Esophagus squamous epithelium (tissue), 5 donors: ENCODE data around the gene POLR2M. TPM values are rescaled to one million over a fixed set of nuclear protein-coding genes. Genes with fewer than 3 reads are reported as not detected.

Experiments
- DNase-seq: peaks from one replicate; lab custom pipeline; 2025; lab: John Stamatoyannopoulos, UW
- H3K27ac ChIP-seq, 4 donors: fragments of 200-600 bp; sonication (generic); one replicate each; pipeline ENCODE4 v1.5.1; 2016 to 2019; ENCODE audit warnings: mild to moderate bottlenecking in 1 of 4
- H3K27me3 ChIP-seq, 4 donors: fragments of 200-600 bp; sonication (generic); 1 replicate in 3 of 4; 2 replicates in 1 of 4; pipeline versions ENCODE4 v1.5.1 to v1.6.0; 2017 to 2021; ENCODE audit warnings: antibody characterized with exemption in 1 of 4
- H3K36me3 ChIP-seq, 3 donors: fragments of 200-600 bp; sonication (generic); one replicate each; pipeline ENCODE4 v1.5.1; 2016 to 2019
- H3K4me1 ChIP-seq, 3 donors: fragments of 200-600 bp; sonication (generic); one replicate each; pipeline ENCODE4 v1.5.1; 2017 to 2019
- H3K4me3 ChIP-seq, 4 donors: fragments of 200-600 bp; sonication (generic); 1 replicate in 3 of 4; 2 replicates in 1 of 4; pipeline ENCODE4 v1.5.1; 2016 to 2019; ENCODE audit warnings: mild to moderate bottlenecking in 2 of 4, moderate library complexity in 1 of 4
- H3K9me3 ChIP-seq, 3 donors: fragments of 200-600 bp; sonication (generic); one replicate each; pipeline ENCODE4 v1.5.1; 2016 to 2019
- CTCF ChIP-seq, 6 experiments: fragments of 450-650 bp in 4 of 6; fragments of 200-600 bp in 2 of 6; sonication (generic) in 2 of 6; IDR thresholded peaks; one replicate each; pipeline ENCODE4 v1.5.1; 2016 to 2019; ENCODE audit warnings: antibody characterized with exemption in 6 of 6, mild to moderate bottlenecking in 4 of 6, moderate library complexity in 4 of 6
- POLR2A ChIP-seq, 4 donors: fragments of 450-650 bp; IDR thresholded peaks; one replicate each; pipeline ENCODE4 v1.6.1; 2017; ENCODE audit warnings: antibody characterized with exemption in 4 of 4, mild to moderate bottlenecking in 4 of 4, moderate library complexity in 3 of 4
- WGBS, 2 donors: methylation state at CpG; one replicate each; pipeline ENCODE4 v1.1.5; 2018; 5-methylcytosine and 5-hydroxymethylcytosine counted together
- intact Hi-C: fragments of 100-400 bp; cut with DNase I; formaldehyde crosslinking; loops from one replicate; pipeline ENCODE4 v1.15.0; 2022
- total RNA-seq, 4 donors: library from RNA; depleted of rRNA; stranded (reverse); fragments of >200 nt; gene quantifications; one replicate each; pipeline ENCODE4 v1.1.0, GENCODE V29; 2016
- donor health status: DM: yes; HTN: yes; CAD: no.

POLR2M gene
- total RNA-seq, 4 donors from 2014 or later = 14.5 to 839 (median 71.7) TPM

- WGBS, 2 donors = 79 to 89% methylated on average over 4 of the region's 4 CpGs
- intact Hi-C loops = no loop called here
- no peak for DNase-seq
- Histone ChIP-seq H3K27ac (no peak overlapping the region), H3K36me3 (no peaks in the 10 kb centered on the region), H3K4me1 (peaks cover 0 to 4% (median 0%) of the 10 kb centered on the region in 3 donors), H3K9me3 (no peaks in the 10 kb centered on the region), H3K27me3 (peaks cover 0 to 8% (median 0%) of the 10 kb centered on the region in 4 donors), H3K4me3 (no peak overlapping the region)
- TF ChIP-seq POLR2A (IDR thresholded peaks at IDR 0.05) (no peak), CTCF (IDR thresholded peaks at IDR 0.05) (no peak)
Measured at GRCh38 chr15:57697588-57697987, 8.9 kb upstream of the POLR2M start.

GRCh38 chr15:57698243-57698642, 8.3 kb upstream of the POLR2M start:
- no peak for TF ChIP-seq POLR2A (IDR thresholded peaks at IDR 0.05)
- no peak for TF ChIP-seq CTCF (IDR thresholded peaks at IDR 0.05)
- Histone ChIP-seq H3K27ac (no peak overlapping the region), H3K27me3 (peaks cover 0 to 8% (median 0%) of the 10 kb centered on the region in 4 donors), H3K4me3 (no peak overlapping the region), H3K36me3 (no peaks in the 10 kb centered on the region), H3K4me1 (peaks cover 0 to 5% (median under 1%) of the 10 kb centered on the region in 3 donors), H3K9me3 (no peaks in the 10 kb centered on the region)
- intact Hi-C loops = no loop called here
- DNase-seq = no peak

- H3K27ac ChIP-seq = no peak overlapping the region
- H3K4me1 ChIP-seq = peaks cover 0 to 10% (median 5%) of the 10 kb centered on the region in 3 donors
- 64 to 70% methylated on average over 4 of the region's 4 CpGs for WGBS, 2 donors
- H3K9me3 ChIP-seq = no peaks in the 10 kb centered on the region
- no peak overlapping the region for H3K4me3 ChIP-seq
- DNase-seq = no peak
- intact Hi-C loops = no loop called here
- no peak for TF ChIP-seq CTCF (IDR thresholded peaks at IDR 0.05)
- no peak for TF ChIP-seq POLR2A (IDR thresholded peaks at IDR 0.05)
- no peaks in the 10 kb centered on the region for H3K36me3 ChIP-seq
- peaks cover 0 to 8% (median 0%) of the 10 kb centered on the region in 4 donors for H3K27me3 ChIP-seq
Measured at GRCh38 chr15:57698991-57699390, 7.5 kb upstream of the POLR2M start.

GRCh38 chr15:57703387-57703786, 3.1 kb upstream of the POLR2M start:
- H3K4me1 ChIP-seq = peaks cover 5 to 30% (median 5%) of the 10 kb centered on the region in 3 donors
- peaks cover 0 to 8% (median 0%) of the 10 kb centered on the region in 4 donors for H3K27me3 ChIP-seq
- H3K4me3 ChIP-seq = no peak overlapping the region
- H3K27ac ChIP-seq = no peak overlapping the region
- no peaks in the 10 kb centered on the region for H3K9me3 ChIP-seq
- TF ChIP-seq POLR2A (IDR thresholded peaks at IDR 0.05) = no peak
- TF ChIP-seq CTCF (IDR thresholded peaks at IDR 0.05) = no peak
- DNase-seq = no peak
- intact Hi-C loops = no loop called here
- no peaks in the 10 kb centered on the region for H3K36me3 ChIP-seq
- 5 to 11% methylated on average over 2 of the region's 2 CpGs for WGBS, 2 donors

- 93 to 100% methylated on average over 3 of the region's 3 CpGs for WGBS, 2 donors
- no peak for TF ChIP-seq POLR2A (IDR thresholded peaks at IDR 0.05)
- no peak for TF ChIP-seq CTCF (IDR thresholded peaks at IDR 0.05)
- H3K27ac ChIP-seq = no peak overlapping the region
Measured at GRCh38 chr15:57704441-57704840, 2.1 kb upstream of the POLR2M start.

More at GRCh38 chr15:57704441-57704840, 2.1 kb upstream of the POLR2M start:
- no peak for DNase-seq
- Histone ChIP-seq H3K27me3 (peaks cover 0 to 8% (median 0%) of the 10 kb centered on the region in 4 donors), H3K9me3 (no peaks in the 10 kb centered on the region), H3K36me3 (peaks cover 0 to 10% (median 0%) of the 10 kb centered on the region in 3 donors), H3K4me1 (peaks cover 5 to 41% (median 5%) of the 10 kb centered on the region in 3 donors), H3K4me3 (no peak overlapping the region)
- intact Hi-C loops = no loop called here
